Astrocyte (in vitro differentiated cells and primary cell): Measurements from ENCODE around the gene RYR2. TPM values are rescaled to one million over a fixed set of nuclear protein-coding genes. Genes with fewer than 3 reads are reported as not detected.

Source experiments
- DNase-seq: peaks from one replicate; pipeline ENCODE4 v3.0.0-alpha.2; 2010; ENCODE audit warnings: low read depth
- FAIRE-seq: peaks from 2 replicates; lab custom pipeline; 2011; peaks lifted over from hg19 to GRCh38; lab: Jason Lieb, UNC
- H2AFZ ChIP-seq: 2 replicates; pipeline ENCODE4 v1.6.0; 2012; ENCODE audit warnings: low read depth, low read length, inconsistent platforms
- H3K27ac ChIP-seq: 2 replicates; pipeline ENCODE4 v1.5.1; 2011; ENCODE audit warnings: low read depth, low read length, inconsistent platforms
- H3K27me3 ChIP-seq: 2 replicates; pipeline ENCODE4 v1.6.0; 2011; ENCODE audit warnings: low read length, inconsistent platforms; ENCODE audit not compliant: insufficient read depth
- H3K36me3 ChIP-seq: 2 replicates; pipeline ENCODE4 v1.5.1; 2011; ENCODE audit warnings: low read length, inconsistent platforms; ENCODE audit not compliant: insufficient read depth
- H3K4me1 ChIP-seq: 2 replicates; pipeline ENCODE4 v1.5.1; 2011; ENCODE audit warnings: low read length, inconsistent platforms; ENCODE audit not compliant: insufficient read depth
- H3K4me2 ChIP-seq: 2 replicates; pipeline ENCODE4 v1.6.0; 2012; ENCODE audit warnings: low read length, inconsistent platforms
- H3K4me3 ChIP-seq: 2 replicates; pipeline ENCODE4 v1.5.1; 2011; ENCODE audit warnings: low read depth, mild to moderate bottlenecking, low read length, inconsistent platforms; ENCODE audit not compliant: insufficient read depth
- H3K79me2 ChIP-seq: 2 replicates; pipeline ENCODE4 v1.6.0; 2012; ENCODE audit warnings: mild to moderate bottlenecking, low read length, inconsistent platforms; ENCODE audit not compliant: insufficient read depth
- H3K9ac ChIP-seq: 2 replicates; pipeline ENCODE4 v1.6.0; 2012; ENCODE audit warnings: mild to moderate bottlenecking, low read length, inconsistent platforms
- H3K9me3 ChIP-seq: 2 replicates; pipeline ENCODE4 v1.5.1; 2012; ENCODE audit warnings: low read depth, mild to moderate bottlenecking, low read length, inconsistent platforms; ENCODE audit not compliant: insufficient read depth
- H4K20me1 ChIP-seq: 2 replicates; pipeline ENCODE4 v1.6.0; 2012; ENCODE audit warnings: low read length, inconsistent platforms; ENCODE audit not compliant: insufficient read depth
- H3K27ac Mint-ChIP-seq: one replicate; pipeline ENCODE4 v1.8.0; 2021; ENCODE audit warnings: mild to moderate bottlenecking, mixed read lengths; ENCODE audit not compliant: unreplicated experiment
- H3K27me3 Mint-ChIP-seq: one replicate; pipeline ENCODE4 v1.8.0; 2021; ENCODE audit warnings: low read depth, mixed read lengths; ENCODE audit not compliant: unreplicated experiment
- H3K36me3 Mint-ChIP-seq: one replicate; pipeline ENCODE4 v1.8.0; 2021; ENCODE audit warnings: low read depth, mixed read lengths; ENCODE audit not compliant: unreplicated experiment
- H3K4me1 Mint-ChIP-seq: one replicate; pipeline ENCODE4 v1.8.0; 2021; ENCODE audit warnings: low read depth, mixed read lengths; ENCODE audit not compliant: unreplicated experiment
- H3K4me3 Mint-ChIP-seq: one replicate; pipeline ENCODE4 v1.8.0; 2021; ENCODE audit warnings: mild to moderate bottlenecking, moderate library complexity, mixed read lengths; ENCODE audit not compliant: unreplicated experiment
- H3K9me3 Mint-ChIP-seq: one replicate; pipeline ENCODE4 v1.8.0; 2021; ENCODE audit warnings: mild to moderate bottlenecking, mixed read lengths; ENCODE audit not compliant: unreplicated experiment
- EZH2 ChIP-seq: IDR thresholded peaks from 2 replicates; pipeline ENCODE4 v1.6.1; 2012; ENCODE audit warnings: mild to moderate bottlenecking, low read length, inconsistent platforms; ENCODE audit not compliant: insufficient read depth
- total RNA-seq: library from RNA; stranded (reverse); gene quantifications from 2 replicates; pipeline ENCODE4 v1.2.1, GENCODE V29; 2021
- TF ChIP-seq, protein P1 (sequence below): IDR thresholded peaks from 2 replicates; pipeline ENCODE4 v1.5.1; 2011; ENCODE audit warnings: low read depth, mild to moderate bottlenecking, inconsistent platforms, low read length, moderate library complexity; ENCODE audit not compliant: insufficient read depth

Gene RYR2
- total RNA-seq, 1 donor from 2014 or later: 0.30 TPM

DNA sequence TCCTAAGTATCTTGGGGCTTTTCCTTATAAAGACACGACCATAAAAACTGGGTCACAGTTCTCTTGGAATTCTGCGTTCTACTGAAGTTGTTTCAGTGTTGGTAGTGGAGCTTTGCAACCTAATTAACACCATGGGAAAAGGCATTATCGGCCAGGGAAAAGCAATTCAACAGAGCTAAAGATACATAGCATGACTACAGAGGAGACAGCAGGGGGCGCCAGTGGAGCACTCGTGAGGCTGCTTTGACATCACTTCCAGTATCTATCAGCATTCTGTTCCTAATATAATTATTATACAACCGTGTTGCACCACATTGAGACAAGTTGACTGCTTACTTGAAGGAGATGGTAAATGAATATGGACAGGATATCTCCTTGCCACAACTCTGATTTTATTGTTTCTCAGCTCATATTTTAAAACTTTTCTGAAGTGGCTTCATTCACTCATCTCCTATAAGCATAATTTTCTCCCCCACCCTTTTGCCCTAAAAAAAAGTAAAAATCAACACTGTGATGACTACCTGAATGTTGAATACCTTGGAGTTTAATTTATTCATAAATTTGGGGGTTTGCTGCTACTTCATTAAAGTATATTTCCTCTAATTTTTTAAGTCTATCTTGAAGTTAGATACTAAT lies 809.3 kb downstream of the RYR2 start:
- Histone ChIP-seq H2AFZ (no peak overlapping the region), H3K4me1 (no peaks in the 10 kb centered on the region), H3K36me3 (no peaks in the 10 kb centered on the region), H3K9me3 (no peaks in the 10 kb centered on the region), H3K9ac (no peak overlapping the region), H3K79me2 (no peaks in the 10 kb centered on the region), H3K27me3 (no peaks in the 10 kb centered on the region), H3K4me3 (no peak overlapping the region), H3K27ac (no peak overlapping the region), H3K4me2 (no peak overlapping the region), H4K20me1 (no peaks in the 10 kb centered on the region)
- Mint-ChIP-seq H3K4me1 (no peaks in the 10 kb centered on the region), H3K27me3 (no peaks in the 10 kb centered on the region), H3K9me3 (no peaks in the 10 kb centered on the region), H3K4me3 (no peak overlapping the region), H3K27ac (no peak overlapping the region), H3K36me3 (no peaks in the 10 kb centered on the region)
- no peak for FAIRE-seq
- DNase-seq: peak; percentile 40
- TF ChIP-seq EZH2: no peak
- TF ChIP-seq, protein P1, sequence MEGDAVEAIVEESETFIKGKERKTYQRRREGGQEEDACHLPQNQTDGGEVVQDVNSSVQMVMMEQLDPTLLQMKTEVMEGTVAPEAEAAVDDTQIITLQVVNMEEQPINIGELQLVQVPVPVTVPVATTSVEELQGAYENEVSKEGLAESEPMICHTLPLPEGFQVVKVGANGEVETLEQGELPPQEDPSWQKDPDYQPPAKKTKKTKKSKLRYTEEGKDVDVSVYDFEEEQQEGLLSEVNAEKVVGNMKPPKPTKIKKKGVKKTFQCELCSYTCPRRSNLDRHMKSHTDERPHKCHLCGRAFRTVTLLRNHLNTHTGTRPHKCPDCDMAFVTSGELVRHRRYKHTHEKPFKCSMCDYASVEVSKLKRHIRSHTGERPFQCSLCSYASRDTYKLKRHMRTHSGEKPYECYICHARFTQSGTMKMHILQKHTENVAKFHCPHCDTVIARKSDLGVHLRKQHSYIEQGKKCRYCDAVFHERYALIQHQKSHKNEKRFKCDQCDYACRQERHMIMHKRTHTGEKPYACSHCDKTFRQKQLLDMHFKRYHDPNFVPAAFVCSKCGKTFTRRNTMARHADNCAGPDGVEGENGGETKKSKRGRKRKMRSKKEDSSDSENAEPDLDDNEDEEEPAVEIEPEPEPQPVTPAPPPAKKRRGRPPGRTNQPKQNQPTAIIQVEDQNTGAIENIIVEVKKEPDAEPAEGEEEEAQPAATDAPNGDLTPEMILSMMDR: peak; percentile 70

DNA sequence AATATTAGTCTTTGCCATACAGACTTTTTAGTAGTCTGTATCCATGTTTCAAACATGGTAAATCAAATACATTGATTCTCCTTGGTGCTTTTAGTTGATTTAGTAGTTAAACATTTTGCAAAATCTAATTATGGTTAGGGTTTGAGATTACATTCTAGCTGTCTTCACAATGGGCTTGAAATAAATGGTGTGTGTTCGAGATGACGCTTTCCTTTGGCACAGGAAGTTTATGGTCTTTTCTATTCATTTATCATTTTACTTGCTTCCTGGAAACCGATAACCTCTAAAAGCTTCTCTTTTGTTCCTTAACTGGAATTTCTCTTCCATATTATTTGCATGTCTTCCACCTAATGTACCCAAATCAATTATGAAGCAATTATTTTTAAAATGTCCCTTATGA lies 810.4 kb downstream of the RYR2 start:
- no peak overlapping the region for H2AFZ ChIP-seq
- H3K4me3 Mint-ChIP-seq: no peak overlapping the region
- no peak overlapping the region for H3K9ac ChIP-seq
- DNase-seq: no peak
- no peaks in the 10 kb centered on the region for H3K4me1 Mint-ChIP-seq
- no peaks in the 10 kb centered on the region for H3K27me3 Mint-ChIP-seq
- H3K9me3 ChIP-seq: no peaks in the 10 kb centered on the region
- no peaks in the 10 kb centered on the region for H3K9me3 Mint-ChIP-seq
- no peaks in the 10 kb centered on the region for H3K4me1 ChIP-seq
- no peak overlapping the region for H3K4me2 ChIP-seq
- H4K20me1 ChIP-seq: no peaks in the 10 kb centered on the region
- no peaks in the 10 kb centered on the region for H3K36me3 Mint-ChIP-seq
- no peaks in the 10 kb centered on the region for H3K27me3 ChIP-seq
- H3K4me3 ChIP-seq: no peak overlapping the region
- no peak overlapping the region for H3K27ac ChIP-seq
- no peak for FAIRE-seq
- H3K27ac Mint-ChIP-seq: no peak overlapping the region
- no peaks in the 10 kb centered on the region for H3K36me3 ChIP-seq
- no peak for TF ChIP-seq EZH2
- TF ChIP-seq, protein P1: no peak
- no peaks in the 10 kb centered on the region for H3K79me2 ChIP-seq

DNA sequence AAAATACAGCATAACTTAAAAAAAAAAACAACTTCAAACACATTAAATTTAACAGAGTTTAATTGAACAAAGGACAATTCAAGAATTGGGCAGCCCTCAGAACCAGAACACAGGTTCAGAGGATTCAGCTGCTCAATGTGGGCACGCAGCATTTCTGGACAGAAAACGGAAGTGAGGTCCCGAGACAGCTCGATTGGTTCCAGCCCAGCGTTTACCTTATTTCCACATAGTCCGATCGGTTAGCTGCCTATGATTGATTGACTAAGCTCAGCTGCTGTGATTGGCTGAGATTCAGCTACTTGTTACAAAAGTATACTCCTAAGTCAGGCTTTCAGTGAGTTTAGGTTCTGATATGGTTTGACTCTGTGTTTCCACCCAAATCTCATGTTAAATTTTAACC lies 815.5 kb downstream of the RYR2 start:
- DNase-seq: no peak
- no peaks in the 10 kb centered on the region for H3K9me3 ChIP-seq
- H3K4me3 ChIP-seq: no peak overlapping the region
- Mint-ChIP-seq H3K36me3 (no peaks in the 10 kb centered on the region), H3K4me3 (no peak overlapping the region), H3K27me3 (peaks cover 3% of the 10 kb centered on the region), H3K9me3 (peaks cover 2% of the 10 kb centered on the region), H3K4me1 (no peaks in the 10 kb centered on the region), H3K27ac (no peak overlapping the region)
- H3K27me3 ChIP-seq: no peaks in the 10 kb centered on the region
- no peaks in the 10 kb centered on the region for H3K79me2 ChIP-seq
- TF ChIP-seq, protein P1: no peak
- no peak for TF ChIP-seq EZH2
- no peaks in the 10 kb centered on the region for H3K36me3 ChIP-seq
- H3K27ac ChIP-seq: no peak overlapping the region
- no peak overlapping the region for H3K9ac ChIP-seq
- no peak overlapping the region for H2AFZ ChIP-seq
- no peaks in the 10 kb centered on the region for H3K4me1 ChIP-seq
- FAIRE-seq: no peak
- H4K20me1 ChIP-seq: no peaks in the 10 kb centered on the region
- no peak overlapping the region for H3K4me2 ChIP-seq
